HG03139 (cell line): Measurements from ENCODE around the gene PPP1R3C.

Source experiments
- ATAC-seq: cut with Tn5 transposase; IDR thresholded peaks from one replicate; pipeline ENCODE4 v1.9.1; 2021; ENCODE audit not compliant: unreplicated experiment

PPP1R3C gene

DNA sequence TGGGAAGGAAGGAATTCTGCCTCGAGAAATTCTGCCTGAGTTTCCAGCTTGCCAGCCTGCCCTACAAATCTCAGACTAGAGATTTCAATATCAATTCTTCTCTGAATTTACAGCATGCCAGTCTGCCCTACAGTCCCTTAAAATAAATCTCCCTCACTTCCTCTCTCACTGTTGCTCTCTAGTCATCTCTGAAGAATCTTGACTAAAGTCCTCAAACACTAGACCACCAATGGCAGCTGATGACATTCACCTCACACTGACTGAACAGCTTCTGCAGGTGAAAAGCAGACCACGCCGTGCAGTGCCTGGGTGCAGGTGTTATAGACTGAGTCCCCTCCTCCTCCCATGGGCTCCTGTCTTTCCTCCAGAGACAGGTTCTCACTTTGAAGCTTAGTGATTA, 30.4 kb downstream of the PPP1R3C start:
- ATAC-seq = no peak

GRCh38 chr10:91601212-91601611, 31.7 kb downstream of the PPP1R3C start:
- ATAC-seq = no peak

- ATAC-seq = no peak
Observed at GRCh38 chr10:91598211-91598977, 34.5 kb downstream of the PPP1R3C start.

GRCh38 chr10:91597197-91597881, 35.5 kb downstream of the PPP1R3C start:
- no peak for ATAC-seq

- no peak for ATAC-seq
Observed at GRCh38 chr10:91596825-91597196, 36.1 kb downstream of the PPP1R3C start.

DNA sequence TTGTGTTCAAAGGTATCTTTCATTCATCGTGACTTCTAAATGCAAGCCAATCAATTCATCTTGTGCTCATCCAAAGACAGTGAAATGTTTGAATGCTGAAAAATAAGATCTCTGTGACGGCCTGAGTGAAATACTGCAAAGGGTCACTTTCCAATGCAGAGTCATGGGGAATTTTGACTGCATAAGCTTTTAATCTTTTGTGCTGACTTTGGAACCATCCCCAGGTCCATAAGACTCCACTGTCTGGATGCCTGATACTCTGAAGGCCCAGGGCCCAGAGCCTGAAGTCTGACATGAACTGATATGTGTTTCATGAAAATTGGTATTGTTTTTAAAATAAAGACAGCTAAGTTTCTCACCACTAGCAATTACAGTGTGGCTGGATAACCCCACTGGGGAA, 39.0 kb downstream of the PPP1R3C start:
- ATAC-seq = no peak

DNA sequence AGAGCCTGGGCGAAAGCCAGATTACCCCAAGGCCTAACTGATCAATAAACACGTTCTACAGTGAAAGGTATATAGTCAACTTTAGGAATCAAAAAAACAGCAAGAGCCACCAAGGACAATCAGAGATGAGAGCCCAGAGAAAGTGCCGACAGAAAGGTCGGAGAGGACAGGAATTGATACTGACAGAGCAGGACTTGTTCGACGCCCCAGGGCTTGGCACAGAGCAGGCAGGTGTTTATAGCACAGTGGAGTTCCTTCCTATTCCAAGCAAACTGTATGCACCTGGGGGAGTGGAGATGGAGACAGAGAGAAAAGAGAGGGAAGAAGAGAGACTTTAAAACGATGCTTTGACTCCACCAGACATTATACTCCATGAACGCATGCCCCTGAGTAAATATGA, 39.5 kb downstream of the PPP1R3C start:
- ATAC-seq = no peak

DNA sequence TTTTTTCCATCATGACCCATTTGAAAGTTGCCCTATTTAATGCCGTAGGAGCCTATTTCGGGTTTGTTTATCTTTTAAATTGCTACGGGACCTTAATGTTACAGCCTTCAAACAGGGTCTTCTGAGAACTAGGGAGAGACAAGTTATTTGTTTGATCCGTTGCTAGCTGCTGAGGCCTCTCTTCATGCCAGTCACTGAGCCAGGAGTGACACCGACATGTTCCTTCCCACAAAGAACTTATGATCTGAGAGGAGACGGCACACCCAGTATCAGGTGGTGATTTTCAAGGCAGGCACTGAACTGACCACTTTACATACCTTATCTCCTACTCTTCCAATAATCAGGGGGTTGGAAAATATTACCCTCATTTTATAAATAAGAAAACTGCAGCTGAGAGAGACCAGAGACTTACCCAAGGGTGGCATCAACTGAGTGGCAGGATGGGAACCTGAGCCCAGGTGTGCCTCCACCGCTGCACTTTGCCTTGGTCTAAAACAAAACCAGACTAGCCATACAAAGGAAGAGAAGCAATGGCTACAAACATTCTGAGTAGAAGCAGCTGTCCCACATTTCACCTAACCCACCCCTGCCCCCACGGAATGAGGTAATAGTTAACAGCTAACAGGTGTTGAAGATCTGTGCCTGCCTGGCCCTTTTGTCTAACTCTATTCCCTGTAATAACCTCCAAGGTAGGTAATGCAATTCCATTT, 40.5 kb downstream of the PPP1R3C start:
- ATAC-seq = no peak

GRCh38 chr10:91591797-91592174, 41.1 kb downstream of the PPP1R3C start:
- ATAC-seq = no peak

- ATAC-seq = no peak
Observed at GRCh38 chr10:91590904-91591796, 41.7 kb downstream of the PPP1R3C start.

GRCh38 chr10:91590142-91590903, 42.5 kb downstream of the PPP1R3C start:
- no peak for ATAC-seq

DNA sequence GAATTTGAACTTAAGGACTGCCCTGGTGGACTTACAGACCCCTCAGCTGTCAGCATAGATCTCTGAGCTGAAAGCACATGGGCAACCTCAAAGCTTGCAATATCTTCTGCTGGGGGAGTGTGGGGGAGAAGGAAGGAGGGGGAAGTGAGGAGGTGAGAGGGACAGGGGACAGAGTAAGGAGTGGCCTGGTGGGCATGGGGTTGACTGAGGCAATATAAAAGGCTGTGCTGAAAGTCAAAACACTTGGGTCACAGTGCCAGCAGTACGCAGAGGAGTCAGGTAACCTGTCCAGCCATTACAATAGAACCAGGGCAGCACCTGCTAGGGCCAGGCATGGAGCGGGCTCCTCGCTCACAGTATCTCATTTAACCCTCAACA, 43.2 kb downstream of the PPP1R3C start:
- no peak for ATAC-seq

- no peak for ATAC-seq
Observed at GRCh38 chr10:91589015-91589657, 43.7 kb downstream of the PPP1R3C start.

DNA sequence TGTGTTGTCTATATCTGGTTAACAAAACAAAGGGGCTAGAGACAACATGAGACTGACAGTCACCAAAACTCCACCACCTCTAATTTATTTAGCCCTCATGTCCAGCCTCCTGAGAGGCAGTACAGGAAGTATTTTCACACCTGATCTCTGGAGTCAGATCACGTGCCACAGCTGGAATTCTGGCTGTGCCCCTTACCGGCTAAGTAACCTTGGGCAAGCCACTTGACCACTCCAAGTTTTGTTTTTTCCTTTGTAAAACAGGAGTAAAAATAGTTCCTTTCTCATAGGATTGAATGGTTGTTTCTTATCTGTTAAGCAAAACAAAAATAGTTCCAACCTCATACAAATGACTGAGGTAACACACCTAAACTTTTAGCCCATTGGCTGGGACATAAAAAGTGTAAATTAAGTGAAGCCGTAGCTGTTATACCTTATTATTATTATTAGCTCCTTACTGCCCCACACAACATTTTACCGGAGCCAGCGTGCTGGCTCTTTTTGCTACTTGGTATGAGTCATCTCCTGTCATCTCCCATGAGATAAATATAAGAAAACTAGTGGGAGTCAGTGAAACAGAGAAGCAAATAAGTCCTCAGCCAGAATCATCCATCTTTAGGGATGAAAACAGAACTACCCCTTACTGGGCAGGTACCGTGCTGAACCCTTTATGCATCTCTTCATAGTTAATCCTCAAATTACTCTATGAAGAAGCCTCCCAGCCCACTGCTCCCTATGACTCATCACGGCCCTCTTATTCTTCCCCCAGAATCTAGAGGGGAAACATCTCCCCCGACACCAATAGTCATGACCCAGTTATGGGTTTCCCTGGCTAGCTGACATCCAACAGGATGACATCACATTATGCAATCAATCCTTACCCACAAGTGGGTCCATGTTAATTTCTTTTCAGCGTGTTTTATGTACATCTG, 44.9 kb downstream of the PPP1R3C start:
- no peak for ATAC-seq

DNA sequence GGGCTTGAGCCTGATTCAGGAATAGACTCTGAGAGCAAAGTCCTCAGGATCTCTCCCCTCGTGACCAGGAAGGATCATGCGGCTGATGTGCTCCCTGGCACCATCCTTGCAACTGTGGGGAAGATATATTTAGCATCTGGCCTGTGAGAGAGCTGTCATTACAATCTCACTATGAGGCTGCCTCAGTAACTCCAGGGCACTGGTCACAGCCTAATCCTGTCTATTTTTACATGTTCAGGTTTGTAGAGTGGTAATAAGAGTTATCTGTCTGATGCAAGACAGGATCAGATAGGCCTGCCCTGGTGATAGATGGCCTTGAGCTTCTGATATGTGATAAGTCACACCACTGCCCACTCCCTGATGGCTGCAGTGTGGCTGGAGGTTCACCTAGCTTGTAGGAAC, 50.7 kb downstream of the PPP1R3C start:
- no peak for ATAC-seq

- ATAC-seq = no peak
Observed at GRCh38 chr10:91579329-91579985, 53.4 kb downstream of the PPP1R3C start.
